ENCODE results near the gene MPLKIP. TPM values are rescaled to one million over a fixed set of nuclear protein-coding genes. Genes with fewer than 3 reads are reported as not detected.
"Not testable (repeated sequence)": the region's sequence is repeated elsewhere in the genome, so short reads cannot be mapped to it uniquely, and the experiment has no call there.

The MPLKIP gene
- total RNA-seq: 15.4 TPM
- long read RNA-seq, full-length matches to known transcripts: 31 of 33 reads
- long read RNA-seq, partial matches to known transcripts: 0 of 33 reads
- long read RNA-seq, other reads (novel, unspliced or antisense): 2 of 33 reads

DNA sequence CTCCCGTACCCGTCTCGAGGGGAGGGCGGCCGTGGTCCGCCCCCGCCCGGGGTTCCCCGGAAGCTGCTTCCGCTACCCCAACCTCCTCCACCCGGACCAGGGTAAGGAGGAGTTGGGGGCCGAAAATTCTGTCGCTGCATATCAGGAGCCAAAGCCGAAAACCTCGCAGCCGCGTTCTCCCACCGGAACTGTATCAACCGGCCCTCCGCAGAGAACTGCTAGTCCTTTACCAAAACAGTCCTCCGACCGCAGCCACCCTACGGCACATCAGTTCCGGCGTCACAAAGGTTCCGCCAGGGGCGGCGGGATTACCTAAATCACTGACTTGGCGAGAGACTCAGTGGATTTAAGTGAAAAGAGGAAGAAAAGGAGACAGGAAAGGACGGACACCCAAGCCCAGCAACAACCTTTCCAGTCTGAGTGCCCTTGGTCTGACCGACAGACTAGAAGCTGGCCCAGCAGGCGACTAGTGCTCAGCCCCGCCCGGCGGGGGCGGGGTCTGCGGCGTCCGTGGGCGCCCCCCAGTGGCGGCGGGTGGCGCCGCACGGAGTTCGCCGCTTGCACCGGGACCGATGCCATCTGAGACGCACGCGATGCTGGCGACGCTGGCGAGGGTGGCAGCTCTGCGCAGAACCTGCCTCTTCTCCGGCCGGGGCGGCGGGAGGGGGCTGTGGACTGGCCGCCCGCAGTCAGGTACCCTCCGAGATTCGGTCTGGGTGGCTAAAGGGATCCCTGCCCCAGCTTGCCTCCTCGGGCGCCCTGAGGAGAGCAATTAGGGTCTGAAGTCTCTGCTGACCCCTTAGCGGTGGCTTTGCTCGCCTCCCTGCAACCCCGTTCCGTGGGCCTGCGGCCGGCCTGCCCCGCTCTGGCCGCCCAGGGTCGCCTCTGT lies at the start of gene MPLKIP, which contains the start of gene SUGCT:
Gene MPLKIP, minus strand, starts transcription at position 195 of the 889 bp plus-strand sequence. Its CDS starts 55 bp downstream, at position 140.
Gene SUGCT, plus strand, starts transcription at position 578 of the 889 bp plus-strand sequence.
- intact Hi-C loops (cut with micrococcal nuclease): no loop called here
- peak; percentile 89 for DNase-seq
- ATAC-seq: peak; percentile 97

DNA sequence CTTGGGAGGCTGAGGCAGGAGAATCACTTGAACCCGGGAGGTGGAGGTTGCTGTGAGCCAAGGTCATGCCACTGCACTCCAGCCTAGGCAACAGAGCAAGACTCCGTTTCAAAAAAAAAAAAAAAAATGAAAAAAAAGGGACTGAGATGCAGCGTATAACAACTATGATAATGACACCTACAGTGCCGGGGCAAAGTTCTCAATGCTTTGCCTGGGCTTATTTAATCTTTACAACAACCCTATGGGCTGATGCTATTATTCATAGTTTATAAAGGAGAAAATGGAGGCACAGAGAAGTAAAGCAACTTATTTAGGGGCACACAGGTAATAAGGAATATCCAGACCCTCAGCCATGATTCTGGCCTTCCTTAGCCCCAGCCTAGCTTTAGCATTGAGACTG lies 48.0 kb upstream of the MPLKIP start:
- no peak for DNase-seq
- no peak for ATAC-seq
- intact Hi-C loops (cut with micrococcal nuclease): no loop called here

DNA sequence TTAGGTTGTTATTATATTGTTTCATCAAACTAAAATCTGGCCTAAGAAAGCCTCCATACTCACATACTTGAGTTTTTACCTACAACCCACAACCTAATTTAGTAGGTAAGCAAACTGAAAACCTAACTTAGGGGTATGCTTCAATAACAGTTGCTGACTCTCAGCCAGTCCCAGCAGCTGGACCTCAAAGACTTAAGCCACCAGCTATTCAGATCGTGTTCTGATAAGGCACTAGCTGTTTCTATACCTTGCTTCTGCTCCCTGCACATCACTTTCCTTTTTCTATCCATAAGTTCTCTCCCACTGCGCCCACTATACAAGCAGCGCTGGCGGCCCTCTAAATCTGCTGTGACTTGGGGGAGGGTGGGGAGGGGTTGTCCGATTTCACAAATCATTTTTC lies 42.6 kb upstream of the MPLKIP start:
- intact Hi-C loops (cut with micrococcal nuclease): no loop called here
- DNase-seq (no peak), ATAC-seq (no peak)

DNA sequence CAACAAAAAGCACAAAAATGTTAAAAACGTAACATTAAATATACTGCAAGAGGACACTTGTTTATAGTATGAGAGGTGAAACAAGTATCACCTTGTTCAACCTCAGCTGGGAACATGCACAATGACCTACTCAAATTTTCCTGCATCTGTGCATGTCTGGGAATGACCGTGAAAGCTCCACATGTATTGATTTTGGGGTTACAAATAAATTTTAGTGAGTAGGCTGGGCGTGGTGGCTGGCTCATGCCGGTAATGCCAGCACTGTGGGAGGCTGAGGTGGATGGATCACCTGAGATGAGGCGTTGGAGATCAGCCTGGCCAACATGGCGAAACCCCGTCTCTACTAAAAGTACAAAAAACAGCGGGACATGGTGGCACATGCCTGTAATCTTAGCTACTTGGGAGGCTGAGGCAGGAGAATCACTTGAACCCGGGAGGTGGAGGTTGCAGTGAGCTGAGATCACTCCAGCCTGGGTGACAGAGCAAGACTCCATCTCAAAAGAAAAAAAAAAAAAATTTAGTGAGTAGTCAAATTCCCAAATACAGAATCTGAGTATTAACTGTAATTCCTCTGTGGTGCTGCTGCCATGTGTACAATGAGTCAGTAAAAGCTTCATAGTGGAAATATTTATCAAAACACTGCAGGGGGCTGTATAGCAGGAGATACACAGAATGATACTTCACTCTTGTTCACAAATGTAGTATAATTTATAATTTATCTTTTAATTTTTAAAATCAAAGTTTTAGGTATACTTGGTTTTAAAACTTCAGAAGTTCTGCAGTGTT lies 41.5 kb upstream of the MPLKIP start:
- intact Hi-C loops (cut with micrococcal nuclease): no loop called here
- no peak for DNase-seq
- no peak for ATAC-seq

DNA sequence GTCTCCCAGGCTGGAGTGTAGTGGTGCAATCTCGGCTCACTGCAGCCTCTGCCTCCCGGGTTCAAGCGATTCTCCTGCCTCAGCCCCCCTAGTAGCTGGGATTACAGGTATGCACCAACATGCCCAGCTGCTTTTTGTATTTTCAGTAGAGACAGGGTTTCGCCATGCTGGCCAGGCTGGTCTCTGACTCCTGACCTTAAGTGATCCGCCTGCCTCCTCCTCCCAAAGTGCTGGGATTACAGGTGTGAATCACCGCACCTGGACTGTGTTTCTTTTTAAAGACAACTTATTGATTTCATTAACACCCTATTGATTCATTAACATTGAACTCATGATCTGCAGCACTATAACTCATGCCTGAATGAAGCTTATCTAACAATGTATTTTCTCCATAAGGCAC lies 40.8 kb upstream of the MPLKIP start:
- DNase-seq; intact Hi-C loops (cut with micrococcal nuclease); ATAC-seq: not testable (repeated sequence)

DNA sequence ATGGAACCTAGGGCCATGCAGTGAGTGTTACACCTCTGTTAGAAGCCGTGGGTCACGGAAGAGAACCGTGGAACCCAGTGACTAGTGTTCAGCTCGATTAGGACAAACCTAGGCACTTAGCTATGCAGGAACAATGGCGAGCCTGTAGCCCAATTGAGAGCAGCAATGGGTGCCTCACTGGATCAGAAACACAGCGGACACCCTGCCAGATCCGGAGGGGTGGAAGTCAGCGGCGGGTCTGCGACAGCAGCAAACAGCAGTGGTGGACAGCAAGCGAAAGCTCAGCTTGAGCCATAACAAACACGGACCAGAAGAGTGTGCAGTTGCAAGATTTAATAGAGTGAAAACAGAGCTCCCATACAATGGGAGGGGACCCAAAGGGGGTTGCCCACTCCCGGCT lies 38.7 kb upstream of the MPLKIP start:
- DNase-seq; intact Hi-C loops (cut with micrococcal nuclease); ATAC-seq: not testable (repeated sequence)

DNA sequence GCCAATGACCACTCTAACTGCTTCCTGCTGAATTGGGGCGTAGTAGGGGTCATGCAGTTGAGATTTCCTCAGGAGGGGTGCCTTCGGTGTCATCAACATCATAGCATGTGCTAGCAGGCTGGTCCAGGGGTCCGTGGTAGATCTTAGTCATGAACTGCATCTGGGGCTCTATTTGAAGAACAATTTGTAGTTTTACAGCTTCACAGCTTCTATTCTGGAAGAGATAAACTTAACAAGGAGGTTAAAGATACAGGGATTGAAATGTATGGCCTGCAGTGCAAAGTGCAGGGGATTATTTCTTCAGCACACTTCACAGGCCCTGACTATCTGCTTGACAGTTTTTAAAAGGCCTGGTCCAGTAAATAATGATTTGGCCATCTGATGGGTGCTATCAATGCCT lies 33.8 kb upstream of the MPLKIP start:
- ATAC-seq, DNase-seq: not testable (repeated sequence)

DNA sequence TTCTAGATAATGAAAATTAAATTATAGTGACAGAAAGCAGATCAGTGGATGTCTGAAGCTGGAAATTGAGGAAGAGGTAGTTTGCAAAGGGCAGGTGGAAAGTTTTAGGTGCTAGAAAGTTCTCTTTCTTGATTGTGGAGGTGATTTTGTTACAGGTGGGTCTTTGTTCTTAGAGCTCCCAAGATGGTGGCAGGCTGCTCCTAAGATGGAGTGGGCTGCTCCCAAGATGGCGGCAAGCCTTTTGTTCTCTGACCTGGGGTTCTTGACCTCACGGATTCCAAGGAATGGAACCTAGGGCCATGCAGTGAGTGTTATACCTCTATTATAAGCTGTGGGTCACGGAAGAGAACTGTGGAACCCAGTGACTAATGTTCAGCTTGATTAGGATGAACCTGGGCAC lies 32.9 kb upstream of the MPLKIP start:
- DNase-seq: no peak

More for the DNA sequence above, 33.8 kb upstream of the MPLKIP start:
- intact Hi-C loops (cut with micrococcal nuclease): not testable (repeated sequence)

DNA sequence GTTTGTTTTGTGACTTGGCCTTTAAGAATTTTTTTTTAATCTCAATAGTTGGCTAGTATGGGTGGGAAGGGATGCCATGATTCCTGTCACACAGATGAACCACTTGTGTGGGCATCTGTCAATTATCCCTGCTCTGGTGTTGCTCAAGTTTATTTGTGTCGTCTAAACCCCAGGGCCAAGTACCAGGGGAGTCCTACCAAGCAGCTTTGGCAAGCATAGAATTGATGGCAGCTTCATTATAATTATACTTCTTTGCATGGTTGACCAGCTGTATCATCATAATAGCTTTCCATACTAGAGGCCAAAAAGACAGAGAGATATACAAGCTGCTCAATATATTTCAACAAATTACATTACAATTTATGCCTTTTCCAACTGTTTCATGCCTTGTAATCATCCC lies 30.8 kb upstream of the MPLKIP start:
- ATAC-seq: no peak
- intact Hi-C loops (cut with micrococcal nuclease): no loop called here

More for the DNA sequence above, 32.9 kb upstream of the MPLKIP start:
- ATAC-seq: no peak
- intact Hi-C loops (cut with micrococcal nuclease): no loop called here

DNA sequence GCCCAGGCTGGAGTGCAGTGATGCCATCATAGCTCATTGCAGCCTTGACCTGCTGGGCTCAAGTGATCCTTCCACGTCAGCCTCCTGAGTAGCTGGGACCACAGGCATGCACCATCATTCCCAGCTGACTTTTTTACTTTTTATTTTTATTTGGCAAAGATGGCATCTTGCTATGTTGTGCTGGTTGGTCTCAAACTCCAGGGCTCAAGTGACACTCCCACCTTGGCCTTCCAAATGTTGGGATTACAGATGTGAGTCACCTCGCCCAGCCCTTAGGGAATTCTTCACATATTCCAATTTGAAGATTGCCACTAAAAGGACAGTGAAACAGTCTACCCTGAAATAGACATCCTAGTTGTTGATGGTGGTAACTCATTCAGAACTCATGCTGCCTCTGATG lies 28.1 kb upstream of the MPLKIP start:
- no peak for ATAC-seq
- DNase-seq: no peak
- intact Hi-C loops (cut with micrococcal nuclease): no loop called here

More for the DNA sequence above, 30.8 kb upstream of the MPLKIP start:
- no peak for DNase-seq

DNA sequence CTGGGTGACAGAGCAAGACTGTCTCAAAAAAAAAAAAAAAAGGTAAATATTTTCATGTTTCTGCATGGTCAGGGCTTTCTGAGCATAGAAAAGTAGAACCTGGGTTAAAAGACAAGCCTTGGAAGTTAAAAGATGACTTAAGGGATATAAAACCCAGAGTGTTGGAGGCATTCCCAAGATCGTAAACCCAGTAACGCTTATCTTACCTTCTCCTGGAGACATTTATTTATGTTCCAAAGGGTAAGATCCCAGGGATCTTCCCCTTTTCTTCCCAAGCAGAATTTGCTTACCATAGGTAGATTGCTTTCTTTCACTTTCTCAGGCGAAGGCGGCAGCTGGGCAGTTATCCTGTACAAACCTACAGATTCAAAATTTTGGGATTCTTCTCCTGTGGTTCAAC lies 22.6 kb upstream of the MPLKIP start:
- intact Hi-C loops (cut with micrococcal nuclease): no loop called here
- no peak for ATAC-seq
- DNase-seq: no peak

DNA sequence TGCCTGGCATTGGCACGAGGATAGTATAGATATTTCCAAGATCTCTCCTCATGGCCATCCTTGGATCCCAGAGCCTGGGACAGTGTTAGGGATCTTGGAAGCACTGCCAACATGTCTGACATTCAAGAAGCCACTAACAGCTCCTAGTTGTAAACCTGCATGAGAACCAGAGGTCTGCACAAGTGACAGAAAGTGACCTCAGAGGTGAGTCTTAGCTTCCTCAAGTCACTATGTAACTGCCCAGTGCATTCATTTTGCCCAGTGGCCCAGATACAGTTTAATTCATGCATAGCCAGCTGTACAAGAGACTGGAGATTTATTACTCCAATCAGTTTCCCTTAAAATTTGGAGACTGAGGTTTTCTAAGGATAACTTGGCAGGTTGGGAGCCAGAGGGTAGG lies 17.1 kb upstream of the MPLKIP start:
- DNase-seq: no peak
- intact Hi-C loops (cut with micrococcal nuclease): no loop called here
- no peak for ATAC-seq

DNA sequence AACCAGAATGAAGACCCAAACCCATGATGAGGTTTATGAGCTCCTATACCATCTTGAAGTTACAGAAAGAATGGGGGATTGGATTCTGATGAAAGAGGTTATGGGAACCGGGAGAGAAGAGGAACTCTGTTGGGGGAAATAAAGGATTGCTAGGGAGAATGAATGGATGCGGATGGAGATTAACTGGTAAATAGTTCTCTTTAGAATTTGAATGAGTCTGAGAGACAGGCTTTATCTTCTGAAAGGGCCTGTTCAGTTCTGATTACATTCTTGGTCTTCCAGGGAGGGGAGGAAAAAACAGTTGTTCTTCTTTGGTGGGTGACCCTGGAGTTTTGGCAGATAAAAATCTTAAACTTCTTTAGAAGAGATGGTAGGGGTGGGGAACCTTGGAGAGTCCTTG lies 14.2 kb upstream of the MPLKIP start:
- ATAC-seq: no peak
- no peak for DNase-seq
- intact Hi-C loops (cut with micrococcal nuclease): no loop called here

DNA sequence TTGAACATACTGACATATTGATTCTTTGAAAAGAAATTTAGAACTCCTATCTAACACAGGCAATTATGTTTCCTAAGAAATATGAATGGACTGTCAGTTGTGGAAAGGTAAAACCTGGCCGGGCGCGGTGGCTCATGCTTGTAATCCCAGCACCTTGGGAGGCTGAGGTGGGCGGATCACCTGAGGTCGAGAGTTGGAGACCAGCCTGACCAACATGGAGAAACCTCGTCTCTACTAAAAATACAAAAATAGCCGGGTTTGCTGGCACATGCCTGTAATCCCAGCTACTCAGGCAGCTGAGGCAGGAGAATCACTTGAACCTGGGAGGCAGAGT lies 13.8 kb upstream of the MPLKIP start:
- ATAC-seq; intact Hi-C loops (cut with micrococcal nuclease); DNase-seq: not testable (repeated sequence)

DNA sequence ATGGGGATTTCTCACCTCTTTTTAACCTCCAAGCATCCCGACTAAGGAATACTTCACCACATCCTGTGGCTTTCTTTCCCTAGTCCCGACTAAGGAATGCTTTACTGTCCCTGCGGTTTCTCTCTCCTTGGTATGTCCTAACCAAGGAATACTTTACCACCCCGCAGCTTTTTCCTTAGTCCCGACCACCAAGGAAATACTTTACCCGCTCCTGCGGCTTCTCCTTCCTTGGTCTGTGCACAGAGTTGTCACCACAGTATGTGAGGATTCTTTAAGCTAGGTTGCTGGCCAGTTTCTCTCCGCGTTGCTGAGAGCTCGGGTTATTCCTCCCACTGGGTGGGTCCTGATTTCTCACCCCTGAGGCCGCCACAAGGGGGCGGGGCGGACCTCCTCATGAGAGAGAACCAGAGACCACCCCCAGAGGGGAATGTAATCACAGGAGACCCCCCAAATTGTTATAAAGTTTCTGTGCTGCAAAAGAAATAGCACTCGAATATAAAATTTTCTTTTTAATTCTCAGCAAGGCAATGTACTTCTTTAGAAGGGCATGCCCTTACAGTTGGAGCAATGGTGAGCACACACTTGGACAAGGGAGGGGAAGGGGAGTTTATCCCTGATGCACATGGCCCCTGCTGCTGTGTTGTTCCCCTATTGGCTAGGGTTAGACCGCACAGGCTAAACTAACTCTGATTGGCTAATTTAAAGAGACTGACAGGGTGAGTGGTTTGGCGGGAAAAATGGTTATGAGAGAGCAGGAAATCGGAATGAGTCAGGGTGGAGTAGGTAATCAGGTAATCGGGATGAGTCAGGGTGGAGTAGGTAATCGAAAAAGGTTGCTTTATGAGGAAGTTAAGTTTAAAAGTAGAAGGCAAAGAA lies 13.2 kb upstream of the MPLKIP start:
- intact Hi-C loops (cut with micrococcal nuclease): no loop called here
- no peak for ATAC-seq
- no peak for DNase-seq

DNA sequence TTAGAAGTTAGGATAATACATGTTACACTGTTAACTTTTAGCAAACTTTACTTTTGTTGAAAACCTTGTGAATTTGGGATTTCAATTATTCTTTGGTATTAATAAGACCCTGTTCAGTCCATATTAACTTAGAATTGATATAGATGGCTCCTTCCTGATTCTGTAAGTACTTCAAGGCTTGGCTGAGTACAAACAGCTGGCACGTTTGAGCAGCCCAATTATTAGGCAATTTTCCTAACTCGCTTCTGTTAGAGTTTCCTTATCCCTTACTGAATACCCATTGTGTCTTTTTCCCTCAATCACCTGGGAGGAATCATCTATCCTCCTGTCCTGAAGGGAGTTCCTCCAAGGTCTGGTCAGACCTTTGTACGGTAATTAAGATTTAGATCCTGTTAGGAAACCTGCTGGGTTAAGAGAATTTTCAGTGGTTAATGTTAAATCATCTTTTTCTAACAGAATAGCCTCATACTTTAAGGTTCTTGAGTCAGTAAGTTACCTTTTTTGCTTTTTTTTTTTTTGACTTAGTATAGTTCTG lies 11.2 kb upstream of the MPLKIP start:
- intact Hi-C loops (cut with micrococcal nuclease); DNase-seq; ATAC-seq: not testable (repeated sequence)

DNA sequence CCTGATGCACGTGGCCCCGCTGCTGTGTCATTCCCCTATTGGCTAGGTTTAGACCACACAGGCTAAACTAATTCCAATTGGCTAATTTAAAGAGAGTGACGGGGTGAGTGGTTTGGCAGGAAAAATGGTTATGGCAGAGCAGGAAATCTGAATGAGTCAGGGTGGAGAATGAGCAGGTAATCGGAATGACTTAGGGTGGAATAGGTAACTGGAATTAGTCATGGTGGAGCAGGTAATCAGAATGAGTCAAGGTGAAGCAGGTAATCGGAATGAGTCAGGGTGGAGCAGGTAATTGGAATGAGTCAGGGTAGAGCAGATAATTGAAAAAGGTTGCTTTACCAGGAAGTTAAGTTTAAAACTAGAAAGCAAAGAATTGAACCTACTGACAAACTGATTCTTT lies 7.5 kb upstream of the MPLKIP start:
- intact Hi-C loops (cut with micrococcal nuclease); ATAC-seq; DNase-seq: not testable (repeated sequence)

DNA sequence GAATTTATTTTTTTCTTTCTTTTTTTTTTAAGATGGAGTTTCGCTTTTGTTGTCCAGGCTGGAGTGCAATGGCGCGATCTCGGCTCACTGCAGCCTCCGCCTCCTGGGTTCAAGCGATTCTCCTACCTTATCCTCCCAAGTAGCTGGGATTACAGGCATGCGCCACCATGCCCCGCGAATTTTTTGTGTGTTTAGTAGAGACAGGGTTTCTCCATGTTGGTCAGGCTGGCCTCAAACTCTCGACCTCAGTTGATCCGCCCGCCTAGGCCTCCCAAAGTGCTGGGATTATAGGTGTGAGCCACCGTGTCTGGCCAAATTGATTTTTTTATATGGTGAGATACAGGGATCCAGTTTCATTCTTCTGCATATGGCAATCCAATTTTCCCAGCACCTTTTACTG lies 5.5 kb upstream of the MPLKIP start:
- ATAC-seq; intact Hi-C loops (cut with micrococcal nuclease); DNase-seq: not testable (repeated sequence)

DNA sequence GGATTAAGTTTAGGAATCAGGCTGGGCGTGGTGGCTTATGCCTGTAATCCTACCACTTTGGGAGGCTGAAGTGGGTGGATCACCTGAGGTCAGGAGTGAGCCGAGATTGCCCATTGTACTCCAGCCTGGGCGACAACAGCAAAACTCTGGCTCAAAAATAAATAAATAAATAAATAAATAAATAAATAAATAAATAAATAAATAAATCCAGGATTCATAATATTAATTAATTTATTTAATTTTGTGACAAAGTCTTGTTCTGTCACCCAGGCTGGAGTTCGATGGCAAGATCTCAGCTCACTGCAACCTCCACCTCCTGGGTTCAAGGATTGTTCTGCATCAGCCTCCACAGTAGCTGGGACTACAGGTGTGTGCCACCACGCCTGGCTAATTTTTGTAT lies 4.6 kb upstream of the MPLKIP start:
- DNase-seq: no peak
- no peak for ATAC-seq
- intact Hi-C loops (cut with micrococcal nuclease): no loop called here

Measured in left ventricle myocardium superior (tissue), 1 donor.